ENCODE measurements around the gene P2RY2.

The P2RY2 gene

GRCh38 chr11:73218106-73218829 is at the start of gene P2RY2:
P2RY2 (plus strand) TSS chr11:73218281; CDS start chr11:73234160, 15,879 bp downstream.
- DNase-seq = peak in 1 of 2 experiments; percentile 76

GRCh38 chr11:73168925-73169579 is 49.0 kb upstream of the P2RY2 start:
- DNase-seq = no peak

GRCh38 chr11:73170140-73170539 is 47.9 kb upstream of the P2RY2 start:
- DNase-seq = no peak

- no peak for DNase-seq
Measured at GRCh38 chr11:73171436-73172161, 46.5 kb upstream of the P2RY2 start.

- no peak for DNase-seq
Measured at GRCh38 chr11:73172992-73173656, 45.0 kb upstream of the P2RY2 start.

- DNase-seq = no peak
Measured at GRCh38 chr11:73173755-73174494, 44.2 kb upstream of the P2RY2 start.

- DNase-seq = no peak
Measured at GRCh38 chr11:73174495-73174791, 43.6 kb upstream of the P2RY2 start.

GRCh38 chr11:73175551-73176144 is 42.4 kb upstream of the P2RY2 start:
- no peak for DNase-seq

- DNase-seq = no peak
Measured at GRCh38 chr11:73176145-73176873, 41.8 kb upstream of the P2RY2 start.

- no peak for DNase-seq
Measured at GRCh38 chr11:73176874-73177155, 41.3 kb upstream of the P2RY2 start.

- DNase-seq = no peak
Measured at GRCh38 chr11:73177380-73177777, 40.7 kb upstream of the P2RY2 start.

GRCh38 chr11:73177778-73178539 is 40.1 kb upstream of the P2RY2 start:
- DNase-seq = peak; percentile 50 to 87

GRCh38 chr11:73178681-73179080 is 39.4 kb upstream of the P2RY2 start:
- no peak for DNase-seq

- DNase-seq = no peak
Measured at GRCh38 chr11:73182824-73183321, 35.2 kb upstream of the P2RY2 start.

- DNase-seq = peak; percentile 32 to 85
Measured at GRCh38 chr11:73184953-73185671, 33.0 kb upstream of the P2RY2 start.

GRCh38 chr11:73185680-73186293 is 32.3 kb upstream of the P2RY2 start:
- DNase-seq = no peak

- DNase-seq = peak in 1 of 2 experiments; percentile 32
Measured at GRCh38 chr11:73186294-73186850, 31.7 kb upstream of the P2RY2 start.

- no peak for DNase-seq
Measured at GRCh38 chr11:73186886-73187285, 31.2 kb upstream of the P2RY2 start.

GRCh38 chr11:73187854-73188253 is 30.2 kb upstream of the P2RY2 start:
- DNase-seq = peak; percentile 14 to 23

Measured in NCI-H526 (cell line).